HCT116 (cell line): ENCODE measurements around the gene TSC1. TPM values are rescaled to one million over a fixed set of nuclear protein-coding genes. Genes with fewer than 3 reads are reported as not detected.

Experiments
- ATAC-seq: fragments of 200-7000 bp; cut with Tn5 transposase; 2 replicates; pipeline ENCODE4 v1.9.1; 2020; ENCODE audit warnings: mild to moderate bottlenecking, moderate library complexity
- BruUV-seq: library from RNA; stranded (reverse); fragments of 400-500 nt; replicated peaks from 2 replicates; lab custom pipeline; 2021; lab: Mats Ljungman, UMichigan
- CTCF ChIA-PET: fragments of 300-600 bp; sonication (Branson Sonifier 250); formaldehyde crosslinking; loops from one replicate; lab custom pipeline; 2021; ENCODE audit warnings: antibody characterized with exemption; lab: Charles Lee
- POLR2A ChIA-PET: fragments of 300-600, 350-600 bp; sonication (Branson Sonifier 250); formaldehyde crosslinking; loops from one replicate; lab custom pipeline; 2021; ENCODE audit warnings: antibody characterized with exemption; lab: Charles Lee
- RAD21 ChIA-PET, 2 experiments: fragments of 300-600 bp; sonication (Branson Sonifier 250); formaldehyde crosslinking; loops; one replicate each; lab custom pipeline; 2023; ENCODE audit warnings: low total read pairs in 2 of 2; ENCODE audit not compliant: uncharacterized antibody in 2 of 2, unreplicated experiment in 2 of 2, low non-redundant PET in 1 of 2; lab: Charles Lee
- DNase-seq: peaks from one replicate; pipeline ENCODE4 v3.0.0-alpha.2; 2010; ENCODE audit warnings: low read depth, low spot score
- H2AFZ ChIP-seq: fragments of 200-600 bp; shearing (Covaris generic), sonication (generic); 2 replicates; pipeline ENCODE4 v1.6.1; 2017; ENCODE audit warnings: low read depth, mixed run types, mixed read lengths, antibody characterized with exemption, low read length; ENCODE audit not compliant: poor library complexity, severe bottlenecking
- H3K27ac ChIP-seq: 2 replicates; pipeline ENCODE4 v1.5.1; 2012; ENCODE audit warnings: low read depth, low read length
- H3K27me3 ChIP-seq: fragments of 200-600 bp; sonication (generic); 2 replicates; pipeline ENCODE4 v1.6.1; 2016; ENCODE audit warnings: mixed run types, low read length, mixed read lengths; ENCODE audit not compliant: insufficient read depth
- H3K36me3 ChIP-seq, 2 experiments: fragments of 200-500 bp in 1 of 2; fragments of 200-600 bp in 1 of 2; sonication (Bioruptor generic) in 1 of 2; sonication (generic) in 1 of 2; 2 replicates each; pipeline versions ENCODE4 v1.5.1 to v1.6.1; 2014 to 2016; ENCODE audit warnings: low read length in 2 of 2, inconsistent platforms in 1 of 2, mixed read lengths in 1 of 2, mixed run types in 1 of 2; ENCODE audit not compliant: insufficient read depth in 2 of 2, control insufficient read depth in 1 of 2
- H3K4me1 ChIP-seq, 2 experiments: fragments of 200-600 bp in 1 of 2; sonication (generic) in 1 of 2; 2 replicates each; pipeline versions ENCODE4 v1.5.1 to v1.6.1; 2012 to 2017; ENCODE audit warnings: low read length in 2 of 2, inconsistent platforms in 1 of 2, mild to moderate bottlenecking in 1 of 2, mixed read lengths in 1 of 2, mixed run types in 1 of 2, moderate library complexity in 1 of 2; ENCODE audit not compliant: insufficient read depth in 2 of 2, control insufficient read depth in 1 of 2
- H3K4me2 ChIP-seq: fragments of 200-600 bp; sonication (generic); 2 replicates; pipeline ENCODE4 v1.6.1; 2017; ENCODE audit warnings: mixed run types, low read length, mixed read lengths
- H3K4me3 ChIP-seq, 2 experiments: fragments of 200-600 bp in 1 of 2; sonication (generic) in 1 of 2; replicated peaks in 1 of 2; 2 replicates each; pipeline ENCODE4 v1.5.1; 2011 to 2016; ENCODE audit warnings: low read length in 2 of 2, control low read depth in 1 of 2, low read depth in 1 of 2, mild to moderate bottlenecking in 1 of 2, mixed read lengths in 1 of 2, mixed run types in 1 of 2
- H3K79me2 ChIP-seq: fragments of 200-600 bp; sonication (generic); 2 replicates; pipeline ENCODE4 v1.6.1; 2017; ENCODE audit warnings: mild to moderate bottlenecking, mixed run types, low read length, moderate library complexity, mixed read lengths; ENCODE audit not compliant: insufficient read depth
- H3K9ac ChIP-seq: fragments of 200-600 bp; sonication (generic); 2 replicates; pipeline ENCODE4 v1.6.1; 2016; ENCODE audit warnings: low read length, mixed read lengths
- H3K9me2 ChIP-seq: fragments of 200-600 bp; sonication (generic), shearing (Covaris generic); 2 replicates; pipeline ENCODE4 v1.6.1; 2017; ENCODE audit warnings: mixed run types, mild to moderate bottlenecking, moderate library complexity; ENCODE audit not compliant: insufficient read depth
- H3K9me3 ChIP-seq, 2 experiments: fragments of 200-500 bp in 1 of 2; fragments of 200-600 bp in 1 of 2; sonication (Bioruptor generic) in 1 of 2; sonication (generic) in 1 of 2; 2 replicates each; pipeline ENCODE4 v1.6.1; 2014 to 2017; ENCODE audit warnings: low read length in 2 of 2, mixed read lengths in 2 of 2, inconsistent platforms in 1 of 2, low read depth in 1 of 2, mild to moderate bottlenecking in 1 of 2, mixed run types in 1 of 2, moderate library complexity in 1 of 2; ENCODE audit not compliant: control insufficient read depth in 1 of 2, insufficient read depth in 1 of 2
- H4K20me1 ChIP-seq: fragments of 200-600 bp; sonication (generic), shearing (Covaris generic); 2 replicates; pipeline ENCODE4 v1.6.1; 2017; ENCODE audit warnings: mixed run types, mild to moderate bottlenecking, moderate library complexity; ENCODE audit not compliant: insufficient read depth
- CBX3 ChIP-seq: IDR thresholded peaks from 2 replicates; pipeline ENCODE4 v1.6.1; 2012; ENCODE audit warnings: low read depth
- EGR1 ChIP-seq: IDR thresholded peaks from 2 replicates; pipeline ENCODE4 v1.6.1; 2012; ENCODE audit warnings: low read depth
- EZH2 ChIP-seq: fragments of 200-600 bp; sonication (generic); IDR thresholded peaks from 2 replicates; pipeline ENCODE4 v1.6.1; 2017; ENCODE audit warnings: antibody characterized with exemption, mixed run types
- JUND ChIP-seq: IDR thresholded peaks from 2 replicates; pipeline ENCODE4 v1.6.1; 2012
- POLR2A ChIP-seq: IDR thresholded peaks from 2 replicates; pipeline ENCODE4 v1.7.0; 2011; ENCODE audit warnings: borderline replicate concordance; ENCODE audit not compliant: insufficient read depth, insufficient read length; ENCODE audit errors: extremely low read depth
- SIN3A ChIP-seq: IDR thresholded peaks from 2 replicates; pipeline ENCODE4 v1.6.1; 2012; ENCODE audit warnings: low read depth
- TCF7L2 ChIP-seq: IDR thresholded peaks from 2 replicates; pipeline ENCODE4 v1.7.0; 2011; ENCODE audit warnings: borderline replicate concordance, inconsistent platforms; ENCODE audit not compliant: insufficient read depth, insufficient read length; ENCODE audit errors: extremely low read depth
- YY1 ChIP-seq: IDR thresholded peaks from 2 replicates; pipeline ENCODE4 v1.6.1; 2011; ENCODE audit warnings: low read length, low read depth, moderate library complexity, mild to moderate bottlenecking; ENCODE audit not compliant: insufficient replicate concordance; ENCODE audit errors: extremely low read depth
- ZNF274 ChIP-seq: fragments of 200-500 bp; sonication (Bioruptor generic); IDR thresholded peaks from 2 replicates; pipeline ENCODE4 v1.6.1; 2014; ENCODE audit warnings: mild to moderate bottlenecking, low read depth, low read length, inconsistent platforms
- intact Hi-C: fragments of 100-400 bp; cut with micrococcal nuclease; formaldehyde crosslinking; loops from 2 replicates; pipeline ENCODE4 v1.10.0; 2022
- total RNA-seq: library from RNA; stranded (reverse); gene quantifications from one replicate; pipeline ENCODE4 v1.2.1, GENCODE V29; 2021; ENCODE audit not compliant: unreplicated experiment
- TF ChIP-seq, protein P1 (sequence below), 3 experiments: fragments of 200-600 bp in 1 of 3; sonication (generic) in 1 of 3; IDR thresholded peaks in 2 of 3; conservative IDR thresholded peaks in 1 of 3; 2 replicates each; pipeline ENCODE4 v1.5.1; 2012 to 2017; ENCODE audit warnings: low read depth in 2 of 3, low read length in 2 of 3, antibody characterized with exemption in 1 of 3, borderline replicate concordance in 1 of 3, control low read depth in 1 of 3, mild to moderate bottlenecking in 1 of 3, mixed read lengths in 1 of 3, mixed run types in 1 of 3, moderate library complexity in 1 of 3; ENCODE audit not compliant: insufficient read depth in 1 of 3
- TF ChIP-seq, protein P2 (sequence below): IDR thresholded peaks from 2 replicates; pipeline ENCODE4 v1.6.1; 2011; ENCODE audit warnings: mild to moderate bottlenecking, low read length, moderate library complexity; ENCODE audit not compliant: insufficient replicate concordance; ENCODE audit errors: extremely low read depth
- TF ChIP-seq, protein P3 (sequence below): IDR thresholded peaks from 2 replicates; pipeline ENCODE4 v1.6.1; 2012

Gene TSC1
- total RNA-seq, 1 experiment from 2014 or later = 34.5 TPM

GRCh38 chr9:132898051-132898450 is 46.4 kb downstream of the TSC1 start (continued):
- TF ChIP-seq, protein P1, sequence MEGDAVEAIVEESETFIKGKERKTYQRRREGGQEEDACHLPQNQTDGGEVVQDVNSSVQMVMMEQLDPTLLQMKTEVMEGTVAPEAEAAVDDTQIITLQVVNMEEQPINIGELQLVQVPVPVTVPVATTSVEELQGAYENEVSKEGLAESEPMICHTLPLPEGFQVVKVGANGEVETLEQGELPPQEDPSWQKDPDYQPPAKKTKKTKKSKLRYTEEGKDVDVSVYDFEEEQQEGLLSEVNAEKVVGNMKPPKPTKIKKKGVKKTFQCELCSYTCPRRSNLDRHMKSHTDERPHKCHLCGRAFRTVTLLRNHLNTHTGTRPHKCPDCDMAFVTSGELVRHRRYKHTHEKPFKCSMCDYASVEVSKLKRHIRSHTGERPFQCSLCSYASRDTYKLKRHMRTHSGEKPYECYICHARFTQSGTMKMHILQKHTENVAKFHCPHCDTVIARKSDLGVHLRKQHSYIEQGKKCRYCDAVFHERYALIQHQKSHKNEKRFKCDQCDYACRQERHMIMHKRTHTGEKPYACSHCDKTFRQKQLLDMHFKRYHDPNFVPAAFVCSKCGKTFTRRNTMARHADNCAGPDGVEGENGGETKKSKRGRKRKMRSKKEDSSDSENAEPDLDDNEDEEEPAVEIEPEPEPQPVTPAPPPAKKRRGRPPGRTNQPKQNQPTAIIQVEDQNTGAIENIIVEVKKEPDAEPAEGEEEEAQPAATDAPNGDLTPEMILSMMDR (IDR thresholded peaks at IDR 0.05 in 2 of 3, conservative IDR thresholded peaks at IDR 0.05 in 1 of 3; ENCODE audit: borderline replicate concordance in 1 of 3, insufficient read depth in 1 of 3, low read depth in 2 of 3, low read length in 2 of 3) = no peak
- no peak for TF ChIP-seq YY1

- no peak overlapping the region for H3K4me3 ChIP-seq
- H3K36me3 ChIP-seq = peaks cover 14 to 26% of the 10 kb centered on the region in 2 experiments; a peak in 3 of 4 replicates
- H3K79me2 ChIP-seq = no peaks in the 10 kb centered on the region
- CTCF ChIA-PET = no interaction called here
- intact Hi-C loops = no loop called here
- H3K9me3 ChIP-seq = no peaks in the 10 kb centered on the region
- ATAC-seq = no peak
- no peak for DNase-seq
- no peak overlapping the region for H3K9ac ChIP-seq
- RAD21 ChIA-PET = no interaction called here
- no peaks in the 10 kb centered on the region for H3K27me3 ChIP-seq
- BruUV-seq = no TSS peak
- no peaks in the 10 kb centered on the region for H3K9me2 ChIP-seq
- POLR2A ChIA-PET = no interaction called here
- H3K4me1 ChIP-seq = peaks cover 0 to 15% of the 10 kb centered on the region in 2 experiments; a peak in 3 of 4 replicates
- H3K4me2 ChIP-seq = no peak overlapping the region
- no peaks in the 10 kb centered on the region for H4K20me1 ChIP-seq
- no peak overlapping the region for H3K27ac ChIP-seq
- no peak overlapping the region for H2AFZ ChIP-seq
- TF ChIP-seq JUND (no peak), CBX3 (no peak), SIN3A (no peak), EGR1 (no peak), YY1 (no peak), ZNF274 (no peak), POLR2A (no peak), EZH2 (no peak), TCF7L2 (no peak)
- TF ChIP-seq, protein P2, sequence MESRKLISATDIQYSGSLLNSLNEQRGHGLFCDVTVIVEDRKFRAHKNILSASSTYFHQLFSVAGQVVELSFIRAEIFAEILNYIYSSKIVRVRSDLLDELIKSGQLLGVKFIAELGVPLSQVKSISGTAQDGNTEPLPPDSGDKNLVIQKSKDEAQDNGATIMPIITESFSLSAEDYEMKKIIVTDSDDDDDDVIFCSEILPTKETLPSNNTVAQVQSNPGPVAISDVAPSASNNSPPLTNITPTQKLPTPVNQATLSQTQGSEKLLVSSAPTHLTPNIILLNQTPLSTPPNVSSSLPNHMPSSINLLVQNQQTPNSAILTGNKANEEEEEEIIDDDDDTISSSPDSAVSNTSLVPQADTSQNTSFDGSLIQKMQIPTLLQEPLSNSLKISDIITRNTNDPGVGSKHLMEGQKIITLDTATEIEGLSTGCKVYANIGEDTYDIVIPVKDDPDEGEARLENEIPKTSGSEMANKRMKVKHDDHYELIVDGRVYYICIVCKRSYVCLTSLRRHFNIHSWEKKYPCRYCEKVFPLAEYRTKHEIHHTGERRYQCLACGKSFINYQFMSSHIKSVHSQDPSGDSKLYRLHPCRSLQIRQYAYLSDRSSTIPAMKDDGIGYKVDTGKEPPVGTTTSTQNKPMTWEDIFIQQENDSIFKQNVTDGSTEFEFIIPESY = no peak
- TF ChIP-seq, protein P3, sequence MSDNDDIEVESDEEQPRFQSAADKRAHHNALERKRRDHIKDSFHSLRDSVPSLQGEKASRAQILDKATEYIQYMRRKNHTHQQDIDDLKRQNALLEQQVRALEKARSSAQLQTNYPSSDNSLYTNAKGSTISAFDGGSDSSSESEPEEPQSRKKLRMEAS = no peak
Measured at GRCh38 chr9:132896906-132897305, 47.5 kb downstream of the TSC1 start.
